Tibial nerve (tissue), 4 donors: Measurements from ENCODE around the gene BIRC6. TPM values are rescaled to one million over a fixed set of nuclear protein-coding genes. Genes with fewer than 3 reads are reported as not detected.

Experiments
- DNase-seq, 2 donors: peaks; one replicate each; pipeline ENCODE4 v3.0.0-alpha.2; 2019; ENCODE audit warnings: low spot score in 2 of 2
- H3K27ac ChIP-seq, 4 donors: fragments of 200-600 bp; sonication (generic) in 3 of 4; one replicate each; pipeline ENCODE4 v1.5.1; 2017 to 2019; ENCODE audit warnings: mild to moderate bottlenecking in 1 of 4
- H3K27me3 ChIP-seq, 2 donors: fragments of 200-600 bp; sonication (generic) in 1 of 2; one replicate each; pipeline versions ENCODE4 v1.5.1 to v1.6.0; 2017 to 2019
- H3K36me3 ChIP-seq, 3 donors: fragments of 200-600 bp; sonication (generic); one replicate each; pipeline ENCODE4 v1.5.1; 2018 to 2019
- H3K4me1 ChIP-seq, 4 donors: fragments of 200-600 bp; sonication (generic) in 3 of 4; one replicate each; pipeline ENCODE4 v1.5.1; 2017 to 2019
- H3K4me3 ChIP-seq, 4 donors: fragments of 200-600 bp; sonication (generic) in 3 of 4; one replicate each; pipeline ENCODE4 v1.5.1; 2017 to 2019; ENCODE audit warnings: mild to moderate bottlenecking in 1 of 4, moderate library complexity in 1 of 4
- H3K9me3 ChIP-seq, 4 donors: fragments of 200-600 bp; sonication (generic) in 3 of 4; one replicate each; pipeline ENCODE4 v1.5.1; 2017 to 2019
- CTCF ChIP-seq, 5 experiments: fragments of 200-600 bp in 3 of 5; fragments of 450-650 bp in 2 of 5; sonication (generic) in 3 of 5; IDR thresholded peaks; one replicate each; pipeline ENCODE4 v1.5.1; 2016 to 2019; ENCODE audit warnings: antibody characterized with exemption in 5 of 5, mild to moderate bottlenecking in 3 of 5, moderate library complexity in 2 of 5
- EP300 ChIP-seq, 2 donors: sonication (generic); formaldehyde crosslinking; IDR thresholded peaks; one replicate each; pipeline ENCODE4 v1.6.1; 2017; ENCODE audit warnings: antibody characterized with exemption in 2 of 2, mild to moderate bottlenecking in 1 of 2
- POLR2A ChIP-seq, 2 donors: fragments of 450-650 bp; IDR thresholded peaks; one replicate each; pipeline ENCODE4 v1.6.1; 2017; ENCODE audit warnings: antibody characterized with exemption in 2 of 2, mild to moderate bottlenecking in 2 of 2, moderate library complexity in 2 of 2
- WGBS, 2 donors: methylation state at CpG; one replicate each; pipeline ENCODE4 v1.1.5; 2018; 5-methylcytosine and 5-hydroxymethylcytosine counted together
- total RNA-seq, 4 donors: library from RNA; depleted of rRNA; stranded (reverse); fragments of >200 nt; gene quantifications; one replicate each; pipeline ENCODE4 v1.1.0, GENCODE V29; 2016

The BIRC6 gene
- total RNA-seq, 4 donors from 2014 or later, result 87.5 to 154 (median 124) TPM

GRCh38 chr2:32372519-32373182 lies 15.8 kb downstream of the BIRC6 start:
- peaks cover 0 to 21% (median 2%) of the 10 kb centered on the region in 4 donors for H3K4me1 ChIP-seq
- H3K27ac ChIP-seq, result no peak overlapping the region
- peaks cover 0 to 19% (median 0%) of the 10 kb centered on the region in 3 donors for H3K36me3 ChIP-seq
- no peak overlapping the region for H3K4me3 ChIP-seq
- TF ChIP-seq CTCF (IDR thresholded peaks at IDR 0.05), result no peak
- TF ChIP-seq EP300 (IDR thresholded peaks at IDR 0.05), result no peak
- no peak for TF ChIP-seq POLR2A (IDR thresholded peaks at IDR 0.05)
- H3K27me3 ChIP-seq, result no peaks in the 10 kb centered on the region
- H3K9me3 ChIP-seq, result no peaks in the 10 kb centered on the region
- 92 to 98% methylated on average over 3 of the region's 3 CpGs for WGBS, 2 donors
- DNase-seq, result no peak

- H3K36me3 ChIP-seq, result peaks cover 0 to 21% (median 0%) of the 10 kb centered on the region in 3 donors
- no peaks in the 10 kb centered on the region for H3K27me3 ChIP-seq
- H3K4me1 ChIP-seq, result peaks cover 0 to 38% (median 2%) of the 10 kb centered on the region in 4 donors
- TF ChIP-seq POLR2A (IDR thresholded peaks at IDR 0.05), result no peak
- TF ChIP-seq EP300 (IDR thresholded peaks at IDR 0.05), result no peak
- TF ChIP-seq CTCF (IDR thresholded peaks at IDR 0.05), result no peak
- no peaks in the 10 kb centered on the region for H3K9me3 ChIP-seq
- no peak for DNase-seq
- H3K4me3 ChIP-seq, result no peak overlapping the region
- WGBS, 2 donors, result 91 to 92% methylated on average over 12 of the region's 12 CpGs
- H3K27ac ChIP-seq, result no peak overlapping the region
These were observed 18.5 kb downstream of the BIRC6 start for GRCh38 chr2:32375228-32375892.

GRCh38 chr2:32376756-32377155 lies 19.9 kb downstream of the BIRC6 start:
- Histone ChIP-seq H3K4me1 (peaks cover 0 to 35% (median 2%) of the 10 kb centered on the region in 4 donors), H3K9me3 (no peaks in the 10 kb centered on the region), H3K4me3 (no peak overlapping the region), H3K36me3 (peaks cover 0 to 30% (median 0%) of the 10 kb centered on the region in 3 donors), H3K27ac (no peak overlapping the region), H3K27me3 (no peaks in the 10 kb centered on the region)
- DNase-seq, result no peak
- TF ChIP-seq EP300 (IDR thresholded peaks at IDR 0.05) (no peak), POLR2A (IDR thresholded peaks at IDR 0.05) (no peak)

- Histone ChIP-seq H3K27ac (no peak overlapping the region), H3K9me3 (no peaks in the 10 kb centered on the region), H3K4me3 (no peak overlapping the region), H3K36me3 (peaks cover 0 to 32% (median 0%) of the 10 kb centered on the region in 3 donors), H3K4me1 (peaks cover 0 to 31% (median 2%) of the 10 kb centered on the region in 4 donors), H3K27me3 (no peaks in the 10 kb centered on the region)
- 97% methylated on average over 1 of the region's 1 CpG for WGBS, 2 donors
- TF ChIP-seq CTCF (IDR thresholded peaks at IDR 0.05) (no peak), EP300 (IDR thresholded peaks at IDR 0.05) (no peak), POLR2A (IDR thresholded peaks at IDR 0.05) (no peak)
- DNase-seq, result no peak
These were observed 21.1 kb downstream of the BIRC6 start for GRCh38 chr2:32377928-32378327.

GRCh38 chr2:32379352-32379751 lies 22.5 kb downstream of the BIRC6 start:
- Histone ChIP-seq H3K4me1 (peaks cover 0 to 31% (median 2%) of the 10 kb centered on the region in 4 donors), H3K4me3 (no peak overlapping the region)

More at GRCh38 chr2:32379352-32379751, 22.5 kb downstream of the BIRC6 start:
- DNase-seq, result no peak
- Histone ChIP-seq H3K27ac (no peak overlapping the region), H3K9me3 (no peaks in the 10 kb centered on the region), H3K36me3 (peaks cover 0 to 32% (median 0%) of the 10 kb centered on the region in 3 donors), H3K27me3 (no peaks in the 10 kb centered on the region)
- TF ChIP-seq POLR2A (IDR thresholded peaks at IDR 0.05) (no peak), EP300 (IDR thresholded peaks at IDR 0.05) (no peak), CTCF (IDR thresholded peaks at IDR 0.05) (no peak)
